GM12892 (cell line): ENCODE measurements around the gene SF3B2.

Experiments used
- DNase-seq: peaks from one replicate; pipeline ENCODE4 v3.0.0; 2011; ENCODE audit not compliant: insufficient read length
- FAIRE-seq: peaks from 2 replicates; lab custom pipeline; 2011; peaks lifted over from hg19 to GRCh38; lab: Jason Lieb, UNC
- POLR2A ChIP-seq: IDR thresholded peaks from 2 replicates; pipeline ENCODE4 v1.6.1; 2011; ENCODE audit warnings: low read depth, low read length, control low read depth
- POLR2AphosphoS5 ChIP-seq: IDR thresholded peaks from 2 replicates; pipeline ENCODE4 v1.6.1; 2011; ENCODE audit warnings: low read depth, low read length, control low read depth
- TAF1 ChIP-seq: IDR thresholded peaks from 2 replicates; pipeline ENCODE4 v1.6.1; 2011; ENCODE audit warnings: low read depth, mild to moderate bottlenecking, control low read depth, low read length, borderline replicate concordance

The SF3B2 gene

GRCh38 chr11:66011785-66012303 is 40.3 kb upstream of the SF3B2 start, which contains the start of gene CST6:
Gene CST6 (plus strand): TSS chr11:66012008. CDS start chr11:66012045, 37 bp downstream.
- DNase-seq (no peak), FAIRE-seq (no peak)
- TF ChIP-seq TAF1: no peak
- TF ChIP-seq POLR2A: no peak
- no peak for TF ChIP-seq POLR2AphosphoS5

GRCh38 chr11:66012371-66012945 is 39.7 kb upstream of the SF3B2 start:
- TF ChIP-seq TAF1 (no peak), POLR2AphosphoS5 (no peak), POLR2A (no peak)
- FAIRE-seq: no peak
- DNase-seq: no peak

GRCh38 chr11:66012946-66013761 is 39.0 kb upstream of the SF3B2 start:
- DNase-seq: no peak
- no peak for FAIRE-seq
- no peak for TF ChIP-seq TAF1
- no peak for TF ChIP-seq POLR2A
- TF ChIP-seq POLR2AphosphoS5: no peak

- DNase-seq (no peak), FAIRE-seq (no peak)
- no peak for TF ChIP-seq POLR2AphosphoS5
- no peak for TF ChIP-seq POLR2A
- no peak for TF ChIP-seq TAF1
Measured at GRCh38 chr11:66013762-66014100, 38.4 kb upstream of the SF3B2 start.

GRCh38 chr11:66014804-66015453 is 37.2 kb upstream of the SF3B2 start:
- no peak for DNase-seq
- TF ChIP-seq POLR2A (no peak), TAF1 (no peak), POLR2AphosphoS5 (no peak)
- no peak for FAIRE-seq

GRCh38 chr11:66015454-66015881 is 36.7 kb upstream of the SF3B2 start:
- DNase-seq (no peak), FAIRE-seq (no peak)
- TF ChIP-seq POLR2AphosphoS5 (no peak), POLR2A (no peak), TAF1 (no peak)

- no peak for FAIRE-seq
Measured at GRCh38 chr11:66015936-66016792, 36.0 kb upstream of the SF3B2 start.

GRCh38 chr11:66016793-66017177 is 35.4 kb upstream of the SF3B2 start:
- DNase-seq (no peak), FAIRE-seq (no peak)
- TF ChIP-seq POLR2A (no peak), POLR2AphosphoS5 (no peak), TAF1 (no peak)

More at GRCh38 chr11:66015936-66016792, 36.0 kb upstream of the SF3B2 start:
- no peak for DNase-seq
- TF ChIP-seq POLR2A: no peak
- TF ChIP-seq TAF1: no peak
- no peak for TF ChIP-seq POLR2AphosphoS5

GRCh38 chr11:66017321-66017720 is 34.8 kb upstream of the SF3B2 start:
- FAIRE-seq: no peak

GRCh38 chr11:66020212-66020611 is 32.0 kb upstream of the SF3B2 start:
- TF ChIP-seq POLR2A (no peak), POLR2AphosphoS5 (no peak), TAF1 (no peak)
- FAIRE-seq: no peak
- no peak for DNase-seq

More at GRCh38 chr11:66017321-66017720, 34.8 kb upstream of the SF3B2 start:
- DNase-seq: no peak
- TF ChIP-seq POLR2A: no peak
- no peak for TF ChIP-seq POLR2AphosphoS5
- TF ChIP-seq TAF1: no peak

- FAIRE-seq: no peak
- TF ChIP-seq TAF1 (no peak), POLR2A (no peak), POLR2AphosphoS5 (no peak)
- no peak for DNase-seq
Measured at GRCh38 chr11:66020618-66021357, 31.4 kb upstream of the SF3B2 start.
